Vagina (tissue), 2 donors: ENCODE measurements around the gene DAO.

Experiments
- POLR2A ChIP-seq, 2 donors: fragments of 450-650 bp; IDR thresholded peaks; one replicate each; pipeline ENCODE4 v1.6.1; 2017; ENCODE audit warnings: antibody characterized with exemption in 2 of 2, mild to moderate bottlenecking in 2 of 2, moderate library complexity in 2 of 2
- TF ChIP-seq, protein P1 (sequence below), 3 experiments: fragments of 450-650 bp in 2 of 3; fragments of 200-600 bp in 1 of 3; sonication (generic) in 1 of 3; IDR thresholded peaks; one replicate each; pipeline ENCODE4 v1.5.1; 2017 to 2019; ENCODE audit warnings: antibody characterized with exemption in 3 of 3, mild to moderate bottlenecking in 2 of 3, moderate library complexity in 2 of 3

DNA sequence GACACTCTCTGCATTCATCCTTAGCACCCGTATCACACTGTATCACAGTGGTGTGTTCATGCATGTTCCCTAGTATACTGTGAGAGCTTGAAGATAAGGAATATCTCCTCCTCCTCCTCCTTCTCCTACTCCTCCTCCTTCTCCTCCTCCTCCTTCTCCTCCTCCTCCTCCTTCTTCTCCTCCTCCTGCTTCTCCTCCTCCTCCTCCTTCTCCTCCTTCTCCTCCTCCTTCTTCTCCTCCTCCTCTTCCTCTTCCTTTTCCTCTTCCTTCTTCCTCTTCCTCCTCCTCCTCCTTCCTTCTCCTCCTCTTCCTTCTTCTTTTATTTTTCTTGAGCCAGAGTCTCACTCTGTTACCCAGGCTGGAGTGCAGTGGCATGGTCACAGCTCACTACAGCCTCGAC is 27.1 kb downstream of the DAO start:
- TF ChIP-seq, protein P1, sequence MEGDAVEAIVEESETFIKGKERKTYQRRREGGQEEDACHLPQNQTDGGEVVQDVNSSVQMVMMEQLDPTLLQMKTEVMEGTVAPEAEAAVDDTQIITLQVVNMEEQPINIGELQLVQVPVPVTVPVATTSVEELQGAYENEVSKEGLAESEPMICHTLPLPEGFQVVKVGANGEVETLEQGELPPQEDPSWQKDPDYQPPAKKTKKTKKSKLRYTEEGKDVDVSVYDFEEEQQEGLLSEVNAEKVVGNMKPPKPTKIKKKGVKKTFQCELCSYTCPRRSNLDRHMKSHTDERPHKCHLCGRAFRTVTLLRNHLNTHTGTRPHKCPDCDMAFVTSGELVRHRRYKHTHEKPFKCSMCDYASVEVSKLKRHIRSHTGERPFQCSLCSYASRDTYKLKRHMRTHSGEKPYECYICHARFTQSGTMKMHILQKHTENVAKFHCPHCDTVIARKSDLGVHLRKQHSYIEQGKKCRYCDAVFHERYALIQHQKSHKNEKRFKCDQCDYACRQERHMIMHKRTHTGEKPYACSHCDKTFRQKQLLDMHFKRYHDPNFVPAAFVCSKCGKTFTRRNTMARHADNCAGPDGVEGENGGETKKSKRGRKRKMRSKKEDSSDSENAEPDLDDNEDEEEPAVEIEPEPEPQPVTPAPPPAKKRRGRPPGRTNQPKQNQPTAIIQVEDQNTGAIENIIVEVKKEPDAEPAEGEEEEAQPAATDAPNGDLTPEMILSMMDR (IDR thresholded peaks at IDR 0.05): no peak
- TF ChIP-seq POLR2A (IDR thresholded peaks at IDR 0.05): no peak
